ENCODE results near the gene TMEM184B.

The TMEM184B gene

GRCh38 chr22:38208551-38208968 lies 64.2 kb downstream of the TMEM184B start:
- TF ChIP-seq CTCF (IDR thresholded peaks at IDR 0.05; ENCODE audit: borderline replicate concordance, insufficient read depth, low read depth, low read length): no peak
- no peak overlapping the region for H3K4me3 ChIP-seq (ENCODE audit: low read depth, low read length)

GRCh38 chr22:38207898-38208432 lies 64.8 kb downstream of the TMEM184B start:
- TF ChIP-seq CTCF (IDR thresholded peaks at IDR 0.05; ENCODE audit: borderline replicate concordance, insufficient read depth, low read depth, low read length): no peak

GRCh38 chr22:38205261-38206128 lies 67.3 kb downstream of the TMEM184B start:
- TF ChIP-seq CTCF (IDR thresholded peaks at IDR 0.05; ENCODE audit: borderline replicate concordance, insufficient read depth, low read depth, low read length): no peak
- H3K4me3 ChIP-seq (ENCODE audit: low read depth, low read length): no peak overlapping the region

More at GRCh38 chr22:38207898-38208432, 64.8 kb downstream of the TMEM184B start:
- no peak overlapping the region for H3K4me3 ChIP-seq (ENCODE audit: low read depth, low read length)

DNA sequence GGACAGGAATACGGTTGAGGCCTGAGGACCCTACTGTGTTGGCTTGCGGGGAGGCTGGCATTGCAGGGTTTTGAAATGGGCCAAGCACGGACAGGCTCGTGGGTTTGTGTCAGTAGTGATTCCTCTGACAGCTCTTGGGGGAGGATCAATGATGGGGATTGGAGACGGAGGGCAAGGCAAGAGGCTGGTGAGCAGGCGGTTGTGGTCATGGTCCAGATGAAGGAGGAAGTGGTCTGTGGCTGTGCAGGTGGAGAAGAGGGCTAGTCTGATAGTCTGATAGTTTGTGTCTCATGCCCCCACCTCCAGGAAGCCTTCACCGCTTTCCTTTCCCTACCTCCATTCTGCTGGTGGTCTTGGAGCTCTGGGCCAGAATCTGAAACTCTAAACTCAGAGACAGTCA lies 68.0 kb downstream of the TMEM184B start:
- no peak overlapping the region for H3K4me3 ChIP-seq (ENCODE audit: low read depth, low read length)
- TF ChIP-seq CTCF (IDR thresholded peaks at IDR 0.05; ENCODE audit: borderline replicate concordance, insufficient read depth, low read depth, low read length): no peak

- no peak overlapping the region for H3K4me3 ChIP-seq (ENCODE audit: low read depth, low read length)
- no peak for TF ChIP-seq CTCF (IDR thresholded peaks at IDR 0.05; ENCODE audit: borderline replicate concordance, insufficient read depth, low read depth, low read length)
Observed at GRCh38 chr22:38203855-38204514, 68.8 kb downstream of the TMEM184B start.

- TF ChIP-seq CTCF (IDR thresholded peaks at IDR 0.05; ENCODE audit: borderline replicate concordance, insufficient read depth, low read depth, low read length): no peak
- H3K4me3 ChIP-seq (ENCODE audit: low read depth, low read length): peak overlapping the region; percentile 73
Observed at GRCh38 chr22:38203090-38203810, 69.6 kb downstream of the TMEM184B start.
